Measurements from ENCODE around the gene ZNF274.
"Not testable (repeated sequence)": the region's sequence is repeated elsewhere in the genome, so short reads cannot be mapped to it uniquely, and the experiment has no call there.

Gene ZNF274

GRCh38 chr19:58228585-58229254 lies 45.9 kb downstream of the ZNF274 start, which contains the start of gene ZNF544:
TSS of gene ZNF544 (plus strand) at chr19:58228914. CDS start at chr19:58244024, 15,110 bp downstream.
- H3K4me3 ChIP-seq (ENCODE audit: low read depth, low read length), result peak within 1 kb of the TSS; percentile 87
- DNase-seq (ENCODE audit: low read depth), result peak; percentile 39
- no peak for TF ChIP-seq CTCF (IDR thresholded peaks at IDR 0.05; ENCODE audit: control insufficient read depth, extremely low read depth, insufficient read depth)

GRCh38 chr19:58229255-58229639 lies 46.4 kb downstream of the ZNF274 start:
- peak; percentile 58 for TF ChIP-seq CTCF (IDR thresholded peaks at IDR 0.05; ENCODE audit: control insufficient read depth, extremely low read depth, insufficient read depth)
- peak overlapping the region; percentile 87 for H3K4me3 ChIP-seq (ENCODE audit: low read depth, low read length)
- DNase-seq (ENCODE audit: low read depth), result peak; percentile 30

- TF ChIP-seq CTCF (IDR thresholded peaks at IDR 0.05; ENCODE audit: control insufficient read depth, extremely low read depth, insufficient read depth), result no peak
- H3K4me3 ChIP-seq (ENCODE audit: low read depth, low read length), result no peak overlapping the region
- DNase-seq (ENCODE audit: low read depth), result no peak
These were observed 54.5 kb downstream of the ZNF274 start for GRCh38 chr19:58237324-58237723.

GRCh38 chr19:58243351-58243750 lies 60.5 kb downstream of the ZNF274 start:
- H3K4me3 ChIP-seq (ENCODE audit: low read depth, low read length), result no peak overlapping the region
- TF ChIP-seq CTCF (IDR thresholded peaks at IDR 0.05; ENCODE audit: control insufficient read depth, extremely low read depth, insufficient read depth), result no peak
- DNase-seq (ENCODE audit: low read depth), result no peak

GRCh38 chr19:58248886-58249285 lies 66.0 kb downstream of the ZNF274 start:
- DNase-seq (ENCODE audit: low read depth), result no peak
- TF ChIP-seq CTCF (IDR thresholded peaks at IDR 0.05; ENCODE audit: control insufficient read depth, extremely low read depth, insufficient read depth), result no peak
- no peak overlapping the region for H3K4me3 ChIP-seq (ENCODE audit: low read depth, low read length)

GRCh38 chr19:58252102-58252685 lies 69.3 kb downstream of the ZNF274 start:
- H3K4me3 ChIP-seq (ENCODE audit: low read depth, low read length), result no peak overlapping the region
- no peak for TF ChIP-seq CTCF (IDR thresholded peaks at IDR 0.05; ENCODE audit: control insufficient read depth, extremely low read depth, insufficient read depth)
- no peak for DNase-seq (ENCODE audit: low read depth)

- DNase-seq (ENCODE audit: low read depth); H3K4me3 ChIP-seq (ENCODE audit: low read depth, low read length): not testable (repeated sequence)
These were observed 75.4 kb downstream of the ZNF274 start for GRCh38 chr19:58258259-58258658.

All from LNCaP clone FGC (cell line).